B cell (primary cell): Measurements from ENCODE around the gene MGME1.

Experiments used
- CTCF ChIP-seq: fragments of 200-600 bp; IDR thresholded peaks from one replicate; pipeline ENCODE4 v1.8.0; 2022; ENCODE audit warnings: antibody characterized with exemption, mild to moderate bottlenecking
- EZH2 ChIP-seq: IDR thresholded peaks from 2 replicates; pipeline ENCODE4 v1.6.1; 2012; ENCODE audit warnings: borderline replicate concordance, low read depth, mild to moderate bottlenecking, moderate library complexity, low read length; ENCODE audit not compliant: insufficient read depth, poor library complexity, severe bottlenecking

GRCh38 chr20:17993546-17993945 is 24.7 kb downstream of the MGME1 start:
- no peak for TF ChIP-seq EZH2
- TF ChIP-seq CTCF, result no peak
